ENCODE data around the gene MX1. TPM values are rescaled to one million over a fixed set of nuclear protein-coding genes. Genes with fewer than 3 reads are reported as not detected.

The MX1 gene
- total RNA-seq, 1 experiment from 2014 or later = 8.4 TPM

DNA sequence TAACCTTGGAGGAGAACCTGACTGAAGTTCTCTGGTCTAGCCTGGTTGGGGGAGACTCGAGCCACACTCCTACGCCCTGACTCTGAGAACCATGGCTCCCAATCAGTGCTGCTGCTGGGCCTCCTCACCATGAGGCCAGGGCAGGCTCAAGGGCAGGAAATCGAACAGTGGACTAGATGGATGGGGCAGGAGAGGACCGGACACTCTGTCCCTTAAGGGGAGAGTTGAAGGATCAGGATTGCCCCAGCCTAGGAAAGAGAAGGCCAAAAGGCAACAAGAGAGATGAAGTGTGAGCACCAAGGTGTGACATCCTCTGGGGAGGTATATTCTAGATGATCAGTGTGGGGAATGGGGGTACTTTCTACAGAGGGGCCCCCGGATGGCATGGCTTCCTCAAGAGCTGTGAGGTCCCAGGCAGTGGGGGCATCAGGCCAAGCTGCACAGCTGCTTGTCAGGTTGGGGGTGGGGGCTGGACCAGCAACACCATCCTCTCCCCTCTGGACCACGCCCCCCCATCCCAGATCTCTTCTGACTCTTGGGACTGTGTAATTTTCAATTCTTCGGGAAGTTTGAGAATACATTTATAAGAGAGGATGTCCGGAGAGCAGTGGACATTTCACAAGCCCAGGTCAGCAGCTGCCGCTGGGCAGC lies 34.0 kb downstream of the MX1 start:
- no peak for DNase-seq (ENCODE audit: low read depth)

DNA sequence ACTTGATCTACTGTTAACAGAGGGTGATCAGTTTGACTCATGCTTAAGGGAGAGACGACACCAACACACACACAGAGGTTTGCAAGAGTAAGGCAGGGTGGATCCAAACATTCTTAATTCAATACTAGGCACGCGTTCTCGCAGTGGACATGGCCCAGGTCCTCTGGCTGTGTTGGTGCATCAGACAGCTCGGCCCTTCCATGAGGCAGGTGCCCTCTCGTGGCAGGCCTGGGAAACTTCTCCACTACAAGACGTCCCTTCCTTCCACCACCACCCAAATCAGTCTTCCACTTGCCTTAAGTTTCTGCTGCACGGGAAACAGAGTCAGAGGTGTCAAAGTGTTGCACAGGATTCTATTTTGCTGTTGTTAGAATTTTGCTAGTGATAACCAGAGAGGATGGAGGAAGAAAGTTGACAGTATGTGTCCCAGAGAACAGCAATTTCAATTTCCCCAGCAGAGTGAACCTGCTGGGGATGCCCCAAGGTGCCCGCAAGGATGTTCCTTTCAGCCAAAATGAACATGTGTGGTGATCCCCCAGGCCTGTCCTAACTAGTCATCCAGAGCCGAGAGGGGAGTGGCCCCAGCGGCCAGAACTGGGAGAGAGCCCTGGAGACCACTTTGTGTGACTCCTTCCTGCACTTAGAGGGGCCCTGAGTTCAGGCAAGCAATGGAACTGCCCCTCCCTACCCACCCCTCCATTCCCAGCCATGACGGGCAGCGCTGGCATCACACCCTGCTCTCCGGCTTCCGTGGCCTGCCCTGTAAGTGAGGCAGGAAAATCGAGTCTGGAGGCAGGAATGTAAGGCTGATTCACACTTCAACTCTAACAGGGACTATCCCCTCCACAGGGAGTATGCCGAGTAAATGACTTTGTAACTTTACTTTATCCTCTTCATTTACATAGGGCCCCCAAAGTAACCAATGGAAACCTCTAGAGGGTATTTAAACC lies 34.8 kb downstream of the MX1 start:
- peak; percentile 45 for DNase-seq (ENCODE audit: low read depth)

DNA sequence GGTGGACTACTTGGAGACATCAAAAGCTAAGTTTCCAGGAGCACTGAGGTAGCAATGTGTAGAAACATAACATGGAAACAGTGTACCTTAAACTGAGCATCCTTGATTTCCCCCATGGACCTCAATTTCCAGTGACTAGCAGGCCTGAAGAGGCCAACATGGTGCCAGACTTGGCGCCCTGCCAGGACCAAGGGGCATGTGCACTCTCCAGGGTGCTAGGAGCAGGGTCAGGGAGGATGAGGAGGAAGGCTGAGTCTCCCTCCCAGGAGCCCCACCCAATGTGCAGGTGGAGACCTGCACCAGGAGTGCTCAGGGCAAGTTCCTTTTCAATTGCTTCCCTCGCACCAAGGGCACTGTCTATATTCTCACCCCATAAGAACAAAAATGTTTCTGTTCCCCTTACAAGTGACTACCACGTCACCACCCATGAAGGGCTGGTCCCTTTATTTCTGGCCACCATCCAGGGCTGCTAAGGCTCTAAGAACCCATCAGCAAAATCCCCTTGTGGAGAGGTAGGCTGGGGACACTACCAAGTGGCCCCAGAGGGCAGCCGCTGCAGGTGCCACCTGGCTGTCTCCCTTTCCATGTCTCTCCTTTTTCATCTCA lies 39.2 kb downstream of the MX1 start:
- no peak for DNase-seq (ENCODE audit: low read depth)

DNA sequence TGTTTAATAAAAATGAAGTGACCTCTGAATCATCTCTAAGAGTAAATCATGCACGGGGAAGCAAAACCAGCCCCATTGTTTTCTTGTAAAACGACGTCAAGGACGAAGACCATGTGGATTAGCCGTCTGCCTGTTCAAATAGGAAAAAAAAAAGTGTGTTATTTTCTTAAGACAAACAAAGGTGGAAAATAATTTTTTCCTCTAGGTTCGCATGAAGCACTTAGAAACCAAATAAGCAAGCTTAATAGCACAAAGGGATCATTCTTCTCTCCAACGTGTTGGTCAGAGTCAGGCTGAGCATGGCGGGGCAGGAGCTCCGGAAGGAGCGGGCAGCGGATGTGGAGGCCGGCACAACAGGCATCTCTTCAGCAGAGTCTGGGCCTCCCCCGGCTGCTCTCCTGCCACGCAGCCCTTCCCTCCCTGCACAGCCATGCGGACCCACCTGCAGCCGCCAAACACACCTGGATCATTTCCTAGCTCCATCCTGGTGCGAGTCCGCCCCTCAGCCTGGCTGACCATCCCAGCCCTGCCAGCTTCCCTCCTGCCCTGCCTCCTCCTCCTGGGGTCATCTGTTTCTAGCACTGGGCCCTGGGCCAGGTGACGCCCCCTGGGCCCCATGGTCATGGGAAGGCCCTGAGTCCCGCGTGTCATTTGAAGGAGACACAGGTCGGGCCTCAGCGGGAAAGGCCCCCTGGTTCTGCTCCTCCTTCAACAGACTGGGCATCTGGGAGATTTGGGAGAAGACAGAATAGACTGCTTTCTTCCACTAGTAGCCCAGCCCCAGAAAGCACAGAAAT lies 40.2 kb downstream of the MX1 start:
- DNase-seq (ENCODE audit: low read depth) = no peak

DNA sequence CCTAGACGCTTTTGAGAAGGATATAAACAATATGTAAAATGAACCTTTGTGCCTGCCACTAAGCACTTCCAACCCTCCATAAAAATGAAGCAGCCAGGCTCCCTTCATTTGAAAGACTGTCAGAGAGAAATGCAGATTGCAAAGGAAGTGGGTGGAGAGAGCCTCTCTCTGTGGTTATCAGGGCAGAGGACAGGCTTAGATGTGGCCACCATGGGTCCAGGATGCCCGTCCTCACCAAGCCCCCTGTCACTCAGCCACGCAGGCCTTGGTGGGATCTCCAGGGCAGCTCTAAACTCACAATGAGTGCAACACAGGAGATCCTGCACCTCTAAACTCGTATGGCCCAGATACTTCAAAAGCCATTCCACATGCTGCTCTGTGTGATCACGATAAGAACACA lies 44.0 kb downstream of the MX1 start:
- DNase-seq (ENCODE audit: low read depth) = no peak

DNA sequence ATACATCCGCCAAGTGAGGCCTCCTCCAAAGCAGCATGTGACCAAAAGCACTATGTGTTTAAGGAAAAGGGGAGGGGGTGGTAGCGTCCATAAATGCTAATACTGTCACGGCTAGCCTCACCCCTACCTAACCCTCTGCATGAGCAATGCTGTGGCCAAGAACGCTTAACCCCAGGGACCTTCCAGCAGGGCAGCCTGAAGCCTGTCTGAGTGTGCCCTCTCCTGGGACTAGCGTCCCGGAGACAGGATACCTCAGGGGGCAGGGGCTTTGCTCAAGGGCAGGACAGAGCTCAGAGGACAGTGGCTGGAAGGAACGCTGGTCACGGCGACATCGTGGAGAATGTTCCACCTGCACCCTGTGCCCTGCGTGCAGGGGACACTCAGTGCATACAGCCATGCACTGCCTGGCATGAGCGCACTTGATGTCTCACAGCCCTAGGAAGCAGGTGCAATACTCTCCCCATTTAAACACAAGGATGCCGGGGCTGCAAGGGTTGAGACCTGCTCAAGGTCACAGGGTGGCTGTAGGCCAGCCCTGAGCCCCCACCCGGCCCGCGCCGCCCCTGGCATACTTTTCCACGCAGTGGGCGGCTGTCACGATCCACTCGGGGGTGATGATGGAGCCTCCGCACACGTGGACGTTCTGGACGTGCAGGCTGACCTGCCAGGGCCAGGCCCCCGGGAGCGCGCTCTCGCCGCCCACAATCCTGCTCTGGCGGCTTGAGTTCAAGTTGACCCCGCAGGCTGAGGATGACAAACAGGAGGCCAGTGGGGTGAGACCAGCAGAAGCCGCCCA lies 46.9 kb downstream of the MX1 start:
- no peak for DNase-seq (ENCODE audit: low read depth)

DNA sequence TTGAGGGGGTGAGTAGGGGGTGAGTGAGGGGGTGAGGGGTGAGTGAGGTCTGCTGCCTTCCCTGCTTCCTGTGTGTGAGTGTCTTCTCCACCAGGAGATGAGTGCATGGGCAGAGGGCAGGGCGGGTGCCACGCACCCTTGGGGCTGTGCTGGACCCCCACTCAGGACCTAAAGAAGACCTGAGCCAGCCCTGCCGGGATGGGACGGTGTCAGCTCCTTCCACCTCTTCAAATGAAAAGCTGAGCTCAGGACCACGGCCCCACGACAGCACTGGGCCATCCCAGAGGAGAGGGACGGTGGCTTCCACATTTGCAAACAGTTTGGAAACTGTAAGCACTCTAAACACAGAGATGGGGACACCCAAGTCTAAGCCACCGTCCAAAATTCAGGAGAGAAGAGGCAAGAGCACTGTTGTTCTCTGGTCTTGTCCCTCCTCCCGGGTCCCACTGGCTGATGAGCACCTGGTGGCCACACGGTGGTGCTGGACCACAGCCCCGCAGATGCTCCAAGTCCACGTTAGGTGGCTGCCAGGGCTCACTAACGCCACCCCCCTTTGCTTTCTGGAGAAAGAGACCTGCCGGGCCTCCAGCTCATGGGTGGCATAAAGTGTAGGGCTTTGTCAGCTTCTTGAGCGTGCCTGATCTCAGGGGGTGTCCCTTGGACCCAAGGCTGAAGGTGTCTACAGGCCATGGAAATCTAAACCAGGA lies 49.8 kb downstream of the MX1 start:
- no peak for DNase-seq (ENCODE audit: low read depth)

DNA sequence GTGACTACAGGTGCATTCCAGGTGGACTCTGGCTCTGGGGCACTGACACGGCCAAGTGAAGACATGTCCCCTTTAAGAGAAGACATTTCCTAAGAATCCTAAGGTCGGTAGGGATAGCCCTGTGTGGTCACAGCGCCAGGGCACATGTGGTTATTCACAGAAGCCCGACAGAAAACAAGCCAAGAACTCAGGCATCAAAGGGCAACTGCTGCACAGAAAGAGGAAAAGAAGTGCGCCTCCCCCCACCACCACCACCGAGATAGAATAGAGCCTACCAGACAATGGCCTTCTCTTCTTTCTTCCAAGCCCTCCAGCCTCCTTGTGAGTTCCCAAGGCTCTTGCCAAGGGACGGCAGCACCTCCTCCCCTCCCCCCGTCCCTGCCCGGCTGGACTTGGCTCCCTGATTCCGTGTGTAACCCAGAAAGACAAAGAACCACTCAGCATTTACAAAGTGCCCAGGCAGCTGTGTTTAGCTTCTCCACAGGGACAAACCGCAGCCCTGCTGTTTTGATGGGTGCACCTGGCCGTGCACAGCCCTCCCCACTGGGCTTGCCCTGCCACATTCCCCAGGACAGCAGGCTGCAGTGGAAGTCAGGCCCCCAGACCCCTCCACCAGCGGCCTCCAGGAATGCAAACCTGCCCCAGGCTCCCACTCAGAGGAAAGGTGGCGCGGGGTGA lies 51.7 kb downstream of the MX1 start:
- DNase-seq (ENCODE audit: low read depth) = no peak

DNA sequence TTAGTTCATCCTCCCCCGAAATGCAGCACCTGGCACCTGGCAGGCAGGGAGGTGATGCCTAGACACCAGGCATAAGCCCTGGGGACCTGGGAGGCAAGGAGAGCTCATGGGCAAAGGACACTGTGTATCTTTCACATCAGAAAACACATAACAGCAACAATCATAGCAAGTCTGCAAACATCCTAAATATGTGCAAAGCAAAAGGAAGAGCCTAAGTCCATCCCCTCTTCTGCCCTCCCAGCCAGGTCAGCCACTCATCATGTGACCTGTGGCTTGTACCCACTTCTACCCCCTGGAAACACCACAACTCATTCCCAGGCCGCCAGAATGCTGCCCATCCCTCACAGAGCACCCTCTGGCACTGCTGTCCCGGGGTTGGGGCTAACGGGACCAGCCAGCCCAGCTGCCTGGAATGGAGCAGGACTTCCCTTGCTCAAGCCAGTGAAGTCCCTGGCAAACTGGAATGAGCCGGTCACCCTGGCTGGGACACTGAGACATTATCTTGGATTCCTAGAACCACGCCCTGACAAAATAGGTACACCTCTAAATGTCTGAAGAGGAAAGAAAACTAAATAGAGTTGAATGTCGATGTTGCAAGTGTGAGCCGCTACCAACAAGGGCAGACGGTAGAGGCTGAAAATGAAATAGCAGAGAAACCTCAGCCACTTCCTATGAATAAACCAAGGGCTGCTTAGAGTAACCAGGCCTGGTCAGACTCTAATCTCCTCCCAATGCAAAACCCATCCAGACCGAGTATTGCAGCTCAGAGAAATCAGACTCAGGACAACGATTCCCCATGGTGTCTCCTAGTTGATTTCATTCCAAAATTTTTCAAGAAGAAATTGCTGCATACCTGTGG lies 52.5 kb downstream of the MX1 start:
- no peak for DNase-seq (ENCODE audit: low read depth)

DNA sequence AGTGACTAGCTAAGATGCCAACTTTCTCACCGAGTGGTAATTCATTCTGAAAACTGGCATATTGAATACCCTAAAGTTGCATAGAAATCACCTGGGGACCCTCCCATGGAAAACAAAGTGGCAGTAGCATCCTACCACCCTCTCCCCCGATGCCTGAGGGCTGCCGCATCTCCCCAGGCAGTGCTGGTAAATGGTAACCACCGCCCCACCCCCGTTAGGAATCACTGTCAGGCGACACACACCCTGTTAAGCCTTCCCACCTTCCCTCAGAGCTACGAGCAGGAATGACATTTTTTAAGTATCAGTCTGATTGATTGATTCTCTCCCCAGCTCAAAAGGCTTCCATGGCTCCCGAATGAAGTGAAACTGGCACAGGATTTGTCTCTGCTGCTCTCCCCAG lies 53.6 kb downstream of the MX1 start:
- DNase-seq (ENCODE audit: low read depth) = no peak

DNA sequence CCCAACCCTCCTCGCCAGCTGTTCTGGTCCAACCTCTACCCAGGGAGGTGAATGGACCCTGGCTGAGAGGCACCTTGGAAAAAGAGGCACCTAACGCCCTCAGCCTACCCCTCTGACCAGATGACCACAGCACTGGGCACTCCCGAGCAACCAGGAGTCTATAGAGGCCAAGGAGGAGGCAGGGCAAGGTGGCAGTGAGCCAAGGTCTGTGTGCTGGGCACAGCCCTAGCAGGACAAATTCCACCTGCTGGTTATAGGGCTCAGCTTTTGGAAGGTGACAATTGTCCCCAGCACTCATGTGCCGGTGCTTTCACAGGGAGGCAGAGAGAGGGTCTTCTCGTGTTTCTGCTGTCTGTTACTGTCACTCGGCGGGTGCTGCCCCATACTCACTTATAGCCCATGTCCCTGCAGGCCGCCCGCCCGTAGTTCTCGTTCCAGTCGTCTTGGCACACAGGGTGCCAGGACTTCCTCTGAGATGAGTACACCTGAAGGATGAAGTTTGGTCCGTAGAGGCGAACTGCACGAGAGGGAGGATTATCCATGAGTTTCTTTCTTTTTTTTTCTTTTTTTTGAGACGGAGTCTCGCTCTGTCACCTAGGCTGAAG lies 54.1 kb downstream of the MX1 start:
- DNase-seq (ENCODE audit: low read depth) = no peak

DNA sequence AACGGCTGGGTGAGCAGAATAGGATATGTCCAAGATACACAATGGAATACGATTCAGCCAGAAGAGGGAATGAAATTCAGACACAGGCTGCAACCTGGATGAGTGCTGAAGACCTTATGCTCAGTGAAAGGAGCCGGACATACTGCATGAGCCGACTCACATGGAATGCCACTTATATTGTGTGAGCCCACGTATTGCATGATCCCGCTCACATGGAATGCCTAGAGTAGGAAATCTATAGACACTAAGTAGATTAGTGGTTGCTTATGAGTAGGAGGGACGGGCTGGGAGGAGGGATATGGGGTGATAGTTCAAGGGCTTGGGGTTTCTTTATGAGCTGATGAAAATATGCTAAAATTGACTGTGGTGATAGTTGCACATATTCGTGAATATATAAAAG lies 55.2 kb downstream of the MX1 start:
- no peak for DNase-seq (ENCODE audit: low read depth)

DNA sequence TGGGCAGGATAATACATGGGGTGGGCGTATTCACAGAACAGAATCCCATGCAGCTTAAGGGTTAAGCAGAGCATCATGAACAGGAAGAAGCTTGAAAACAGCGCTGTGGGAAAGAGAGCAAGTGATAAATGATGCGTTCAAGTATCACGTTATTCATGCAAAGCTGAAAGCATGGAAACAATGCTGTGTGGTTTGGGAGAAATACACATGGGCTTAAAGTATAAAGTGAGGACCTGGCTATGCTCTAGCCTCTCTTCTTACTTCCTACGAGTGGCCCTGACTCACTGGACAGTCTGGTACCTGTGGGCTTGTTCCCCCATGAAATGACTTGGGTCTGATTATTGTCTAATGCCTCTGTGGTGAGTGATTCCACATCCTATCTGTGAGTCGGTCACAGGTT lies 56.3 kb downstream of the MX1 start:
- no peak for DNase-seq (ENCODE audit: low read depth)

DNA sequence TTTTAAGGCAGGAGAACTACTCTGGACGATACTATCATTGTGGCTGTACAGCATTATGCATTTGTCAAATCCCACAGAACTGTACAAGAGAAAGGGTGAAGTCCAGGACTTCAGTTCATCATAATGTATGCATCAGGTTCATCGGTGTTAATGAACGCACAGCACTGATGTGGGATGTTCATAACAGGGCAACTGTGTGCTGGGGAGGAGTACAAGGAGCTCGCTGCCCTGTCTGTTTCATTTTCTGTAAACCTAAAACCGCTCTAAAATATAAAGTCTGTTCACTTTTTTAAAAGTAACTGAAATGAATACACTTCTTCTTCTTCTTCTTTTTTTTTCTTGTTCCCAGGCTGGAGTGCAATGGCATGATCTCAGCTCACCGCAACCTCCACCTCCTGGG lies 56.9 kb downstream of the MX1 start:
- no peak for DNase-seq (ENCODE audit: low read depth)

DNA sequence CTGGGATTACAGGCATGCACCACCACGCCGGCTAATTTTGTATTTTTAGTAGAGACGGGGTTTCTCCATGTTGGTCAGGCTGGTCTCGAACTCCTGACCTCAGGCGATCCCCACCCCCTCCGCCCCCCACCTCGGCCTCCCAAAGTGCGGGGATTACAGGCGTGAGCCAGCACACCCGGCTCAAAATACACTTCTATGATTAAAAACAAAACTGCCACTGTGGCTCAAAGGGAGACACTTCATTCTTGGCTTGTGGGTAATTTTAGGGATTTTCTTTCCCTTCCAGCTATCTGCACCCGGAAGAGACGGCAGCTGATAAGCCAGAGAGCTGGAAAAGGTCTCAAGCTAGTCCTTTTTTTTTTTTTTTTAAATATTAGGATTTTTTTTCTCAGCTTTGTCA lies 57.4 kb downstream of the MX1 start:
- DNase-seq (ENCODE audit: low read depth) = no peak

DNA sequence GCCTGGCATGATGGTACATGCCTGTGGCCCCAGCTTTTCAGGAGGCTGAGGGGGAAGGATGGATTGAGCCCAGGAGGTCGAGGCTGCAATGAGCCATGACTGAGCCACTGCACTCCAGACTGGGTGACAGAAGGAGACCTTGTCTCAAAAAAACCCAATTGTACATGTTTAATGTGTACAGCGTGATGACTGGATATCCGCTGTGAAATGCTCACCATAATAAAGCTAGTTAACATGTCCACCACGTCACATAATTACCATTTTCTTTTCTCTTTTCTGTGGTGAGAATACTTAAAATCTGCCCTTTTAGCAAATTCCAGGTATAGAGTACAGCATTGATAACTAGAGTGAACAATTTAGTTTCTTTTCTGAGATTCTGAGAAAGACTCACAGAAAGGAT lies 57.9 kb downstream of the MX1 start:
- DNase-seq (ENCODE audit: low read depth) = no peak

DNA sequence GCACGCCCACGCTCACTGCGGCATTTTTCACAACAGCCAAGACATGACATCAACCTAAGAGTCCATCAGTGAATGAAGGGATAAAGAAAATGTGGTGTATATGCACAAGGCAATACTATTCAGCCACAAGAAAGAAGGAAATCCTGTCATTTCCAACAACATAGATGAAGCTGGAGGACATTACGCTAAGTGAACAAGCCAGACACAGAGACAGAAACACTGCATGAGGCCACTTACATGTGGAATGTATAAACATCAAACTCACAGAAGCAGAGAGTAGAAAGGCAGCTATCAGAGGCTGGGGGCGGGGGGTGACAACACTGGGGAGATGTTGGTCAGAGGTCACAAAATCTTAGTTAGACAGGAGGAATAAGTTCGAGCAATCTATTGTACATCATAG lies 61.0 kb downstream of the MX1 start:
- DNase-seq (ENCODE audit: low read depth) = no peak

DNA sequence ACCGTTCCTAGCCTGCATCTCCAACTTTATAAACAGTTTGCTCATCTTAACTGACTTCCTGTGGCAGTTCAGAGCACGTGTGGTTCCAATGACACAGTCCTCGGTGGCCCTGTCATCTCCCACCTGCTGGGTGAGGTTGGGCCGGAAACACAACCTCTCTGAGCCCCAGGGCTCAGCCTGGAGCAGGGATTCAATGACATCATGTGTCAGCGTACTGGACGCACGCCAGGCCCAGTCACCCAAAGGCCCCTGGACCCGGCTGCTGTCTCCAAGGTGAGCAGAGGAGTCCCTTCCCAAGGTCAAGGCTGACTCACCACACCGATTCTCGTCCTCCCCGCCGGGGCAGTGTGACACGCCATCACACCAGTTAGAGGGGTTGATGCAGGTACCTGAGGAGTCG lies 62.0 kb downstream of the MX1 start:
- no peak for DNase-seq (ENCODE audit: low read depth)

Measured in LHCN-M2 (cell line).